NOMO-1 (cell line): Measurements from ENCODE around the gene PTGR3.

ENCODE experiments used
- DNase-seq, 2 experiments: peaks; one replicate each; lab custom pipeline; 2025; ENCODE audit not compliant: unreplicated experiment in 2 of 2; lab: John Stamatoyannopoulos, UW

PTGR3 gene

GRCh38 chr18:75209129-75209950 lies at the start of gene PTGR3:
Gene PTGR3 (minus strand): TSS chr18:75209139. CDS start chr18:75209058, 81 bp downstream.
- peak; percentile 61 to 90 for DNase-seq

- no peak for DNase-seq
These were observed 48.7 kb upstream of the PTGR3 start for GRCh38 chr18:75257605-75258004.

GRCh38 chr18:75256376-75256775 lies 47.4 kb upstream of the PTGR3 start:
- no peak for DNase-seq

- DNase-seq: no peak
These were observed 46.2 kb upstream of the PTGR3 start for GRCh38 chr18:75255094-75255493.

GRCh38 chr18:75253784-75254183 lies 44.8 kb upstream of the PTGR3 start:
- no peak for DNase-seq

GRCh38 chr18:75253043-75253442 lies 44.1 kb upstream of the PTGR3 start:
- DNase-seq: no peak

- no peak for DNase-seq
These were observed 43.2 kb upstream of the PTGR3 start for GRCh38 chr18:75252136-75252535.

- no peak for DNase-seq
These were observed 42.5 kb upstream of the PTGR3 start for GRCh38 chr18:75251466-75251865.

GRCh38 chr18:75250471-75250821 lies 41.5 kb upstream of the PTGR3 start:
- DNase-seq: no peak

GRCh38 chr18:75249672-75250470 lies 40.9 kb upstream of the PTGR3 start:
- no peak for DNase-seq

GRCh38 chr18:75249175-75249518 lies 40.2 kb upstream of the PTGR3 start:
- no peak for DNase-seq

GRCh38 chr18:75248426-75249174 lies 39.7 kb upstream of the PTGR3 start:
- DNase-seq: no peak

GRCh38 chr18:75247611-75248421 lies 38.9 kb upstream of the PTGR3 start:
- DNase-seq: peak in 1 of 2 experiments; percentile 62

- peak; percentile 51 to 65 for DNase-seq
These were observed 38.0 kb upstream of the PTGR3 start for GRCh38 chr18:75246721-75247610.

GRCh38 chr18:75244351-75245313 lies 35.7 kb upstream of the PTGR3 start:
- no peak for DNase-seq

GRCh38 chr18:75241705-75242104 lies 32.8 kb upstream of the PTGR3 start:
- DNase-seq: no peak

GRCh38 chr18:75240433-75240832 lies 31.5 kb upstream of the PTGR3 start:
- no peak for DNase-seq

GRCh38 chr18:75238786-75239185 lies 29.8 kb upstream of the PTGR3 start:
- DNase-seq: no peak
